HCT116 (cell line): ENCODE results near the gene LRRC4C. TPM values are rescaled to one million over a fixed set of nuclear protein-coding genes. Genes with fewer than 3 reads are reported as not detected.

Source experiments
- ATAC-seq: fragments of 200-7000 bp; cut with Tn5 transposase; 2 replicates; pipeline ENCODE4 v1.9.1; 2020; ENCODE audit warnings: mild to moderate bottlenecking, moderate library complexity
- BruUV-seq: library from RNA; stranded (reverse); fragments of 400-500 nt; replicated peaks from 2 replicates; lab custom pipeline; 2021; lab: Mats Ljungman, UMichigan
- CTCF ChIA-PET: fragments of 300-600 bp; sonication (Branson Sonifier 250); formaldehyde crosslinking; loops from one replicate; lab custom pipeline; 2021; ENCODE audit warnings: antibody characterized with exemption; lab: Charles Lee
- POLR2A ChIA-PET: fragments of 300-600, 350-600 bp; sonication (Branson Sonifier 250); formaldehyde crosslinking; loops from one replicate; lab custom pipeline; 2021; ENCODE audit warnings: antibody characterized with exemption; lab: Charles Lee
- RAD21 ChIA-PET, 2 experiments: fragments of 300-600 bp; sonication (Branson Sonifier 250); formaldehyde crosslinking; loops; one replicate each; lab custom pipeline; 2023; ENCODE audit warnings: low total read pairs in 2 of 2; ENCODE audit not compliant: uncharacterized antibody in 2 of 2, unreplicated experiment in 2 of 2, low non-redundant PET in 1 of 2; lab: Charles Lee
- DNase-seq: peaks from one replicate; pipeline ENCODE4 v3.0.0-alpha.2; 2010; ENCODE audit warnings: low read depth, low spot score
- H2AFZ ChIP-seq: fragments of 200-600 bp; shearing (Covaris generic), sonication (generic); 2 replicates; pipeline ENCODE4 v1.6.1; 2017; ENCODE audit warnings: low read depth, mixed run types, mixed read lengths, antibody characterized with exemption, low read length; ENCODE audit not compliant: poor library complexity, severe bottlenecking
- H3K27ac ChIP-seq: 2 replicates; pipeline ENCODE4 v1.5.1; 2012; ENCODE audit warnings: low read depth, low read length
- H3K27me3 ChIP-seq: fragments of 200-600 bp; sonication (generic); 2 replicates; pipeline ENCODE4 v1.6.1; 2016; ENCODE audit warnings: mixed run types, low read length, mixed read lengths; ENCODE audit not compliant: insufficient read depth
- H3K36me3 ChIP-seq, 2 experiments: fragments of 200-500 bp in 1 of 2; fragments of 200-600 bp in 1 of 2; sonication (Bioruptor generic) in 1 of 2; sonication (generic) in 1 of 2; 2 replicates each; pipeline versions ENCODE4 v1.5.1 to v1.6.1; 2014 to 2016; ENCODE audit warnings: low read length in 2 of 2, inconsistent platforms in 1 of 2, mixed read lengths in 1 of 2, mixed run types in 1 of 2; ENCODE audit not compliant: insufficient read depth in 2 of 2, control insufficient read depth in 1 of 2
- H3K4me1 ChIP-seq, 2 experiments: fragments of 200-600 bp in 1 of 2; sonication (generic) in 1 of 2; 2 replicates each; pipeline versions ENCODE4 v1.5.1 to v1.6.1; 2012 to 2017; ENCODE audit warnings: low read length in 2 of 2, inconsistent platforms in 1 of 2, mild to moderate bottlenecking in 1 of 2, mixed read lengths in 1 of 2, mixed run types in 1 of 2, moderate library complexity in 1 of 2; ENCODE audit not compliant: insufficient read depth in 2 of 2, control insufficient read depth in 1 of 2
- H3K4me2 ChIP-seq: fragments of 200-600 bp; sonication (generic); 2 replicates; pipeline ENCODE4 v1.6.1; 2017; ENCODE audit warnings: mixed run types, low read length, mixed read lengths
- H3K4me3 ChIP-seq, 2 experiments: fragments of 200-600 bp in 1 of 2; sonication (generic) in 1 of 2; replicated peaks in 1 of 2; 2 replicates each; pipeline ENCODE4 v1.5.1; 2011 to 2016; ENCODE audit warnings: low read length in 2 of 2, control low read depth in 1 of 2, low read depth in 1 of 2, mild to moderate bottlenecking in 1 of 2, mixed read lengths in 1 of 2, mixed run types in 1 of 2
- H3K79me2 ChIP-seq: fragments of 200-600 bp; sonication (generic); 2 replicates; pipeline ENCODE4 v1.6.1; 2017; ENCODE audit warnings: mild to moderate bottlenecking, mixed run types, low read length, moderate library complexity, mixed read lengths; ENCODE audit not compliant: insufficient read depth
- H3K9ac ChIP-seq: fragments of 200-600 bp; sonication (generic); 2 replicates; pipeline ENCODE4 v1.6.1; 2016; ENCODE audit warnings: low read length, mixed read lengths
- H3K9me2 ChIP-seq: fragments of 200-600 bp; sonication (generic), shearing (Covaris generic); 2 replicates; pipeline ENCODE4 v1.6.1; 2017; ENCODE audit warnings: mixed run types, mild to moderate bottlenecking, moderate library complexity; ENCODE audit not compliant: insufficient read depth
- H3K9me3 ChIP-seq, 2 experiments: fragments of 200-500 bp in 1 of 2; fragments of 200-600 bp in 1 of 2; sonication (Bioruptor generic) in 1 of 2; sonication (generic) in 1 of 2; 2 replicates each; pipeline ENCODE4 v1.6.1; 2014 to 2017; ENCODE audit warnings: low read length in 2 of 2, mixed read lengths in 2 of 2, inconsistent platforms in 1 of 2, low read depth in 1 of 2, mild to moderate bottlenecking in 1 of 2, mixed run types in 1 of 2, moderate library complexity in 1 of 2; ENCODE audit not compliant: control insufficient read depth in 1 of 2, insufficient read depth in 1 of 2
- H4K20me1 ChIP-seq: fragments of 200-600 bp; sonication (generic), shearing (Covaris generic); 2 replicates; pipeline ENCODE4 v1.6.1; 2017; ENCODE audit warnings: mixed run types, mild to moderate bottlenecking, moderate library complexity; ENCODE audit not compliant: insufficient read depth
- CBX3 ChIP-seq: IDR thresholded peaks from 2 replicates; pipeline ENCODE4 v1.6.1; 2012; ENCODE audit warnings: low read depth
- ELF1 ChIP-seq: IDR thresholded peaks from 2 replicates; pipeline ENCODE4 v1.6.1; 2012; ENCODE audit warnings: low read depth, borderline replicate concordance
- EZH2 ChIP-seq: fragments of 200-600 bp; sonication (generic); IDR thresholded peaks from 2 replicates; pipeline ENCODE4 v1.6.1; 2017; ENCODE audit warnings: antibody characterized with exemption, mixed run types
- FOSL1 ChIP-seq: IDR thresholded peaks from 2 replicates; pipeline ENCODE4 v1.6.1; 2012; ENCODE audit warnings: low read depth
- JUND ChIP-seq: IDR thresholded peaks from 2 replicates; pipeline ENCODE4 v1.6.1; 2012
- POLR2A ChIP-seq: IDR thresholded peaks from 2 replicates; pipeline ENCODE4 v1.7.0; 2011; ENCODE audit warnings: borderline replicate concordance; ENCODE audit not compliant: insufficient read depth, insufficient read length; ENCODE audit errors: extremely low read depth
- POLR2AphosphoS5 ChIP-seq: IDR thresholded peaks from 2 replicates; pipeline ENCODE4 v1.6.1; 2011; ENCODE audit warnings: mild to moderate bottlenecking, low read depth, low read length, moderate library complexity
- REST ChIP-seq: IDR thresholded peaks from 2 replicates; pipeline ENCODE4 v1.6.1; 2012; ENCODE audit warnings: low read depth
- SP1 ChIP-seq: IDR thresholded peaks from 2 replicates; pipeline ENCODE4 v1.6.1; 2012; ENCODE audit warnings: low read depth
- YY1 ChIP-seq: IDR thresholded peaks from 2 replicates; pipeline ENCODE4 v1.6.1; 2011; ENCODE audit warnings: low read length, low read depth, moderate library complexity, mild to moderate bottlenecking; ENCODE audit not compliant: insufficient replicate concordance; ENCODE audit errors: extremely low read depth
- ZFX ChIP-seq: fragments of 450-650 bp; IDR thresholded peaks from 2 replicates; pipeline ENCODE4 v1.6.1; 2017
- intact Hi-C: fragments of 100-400 bp; cut with micrococcal nuclease; formaldehyde crosslinking; loops from 2 replicates; pipeline ENCODE4 v1.10.0; 2022
- total RNA-seq: library from RNA; stranded (reverse); gene quantifications from one replicate; pipeline ENCODE4 v1.2.1, GENCODE V29; 2021; ENCODE audit not compliant: unreplicated experiment
- TF ChIP-seq, protein P1 (sequence below): IDR thresholded peaks from 2 replicates; pipeline ENCODE4 v1.6.1; 2011; ENCODE audit warnings: mild to moderate bottlenecking, low read length, moderate library complexity; ENCODE audit not compliant: insufficient replicate concordance; ENCODE audit errors: extremely low read depth

LRRC4C gene
- total RNA-seq, 1 experiment from 2014 or later: not detected

DNA sequence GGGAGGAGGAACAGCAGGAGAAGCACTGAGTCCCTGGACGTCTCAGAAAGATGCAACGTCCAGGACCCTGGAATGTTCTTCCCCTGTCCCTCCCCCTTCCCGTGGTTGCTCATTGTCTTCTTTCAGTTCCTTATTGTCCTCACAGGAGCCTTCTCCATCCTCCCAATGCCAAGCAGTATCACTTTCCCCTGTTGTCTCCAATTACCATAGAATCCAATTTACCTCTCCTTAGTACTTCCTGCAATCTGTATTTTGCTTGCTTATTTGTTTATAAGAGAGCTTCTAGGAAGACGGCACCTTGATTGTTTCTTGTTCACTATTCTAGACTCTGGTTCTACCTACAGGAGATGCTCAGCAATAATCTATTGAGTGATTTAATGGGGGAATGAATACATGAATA is 1273.7 kb downstream of the LRRC4C start:
- Histone ChIP-seq H3K27ac (no peak overlapping the region), H3K9me2 (no peaks in the 10 kb centered on the region), H3K4me1 (no peaks in the 10 kb centered on the region), H3K4me2 (no peak overlapping the region), H3K36me3 (no peaks in the 10 kb centered on the region), H3K79me2 (no peaks in the 10 kb centered on the region), H3K9ac (no peak overlapping the region), H3K4me3 (no peak overlapping the region), H3K27me3 (no peaks in the 10 kb centered on the region), H3K9me3 (peaks cover 22 to 32% of the 10 kb centered on the region in 2 experiments; a peak in 2 of 4 replicates), H4K20me1 (no peaks in the 10 kb centered on the region), H2AFZ (no peak overlapping the region)
- BruUV-seq: no TSS peak
- ChIA-PET RAD21 (no interaction called here), CTCF (no interaction called here), POLR2A (no interaction called here)
- DNase-seq (no peak), ATAC-seq (no peak)
- intact Hi-C loops: no loop called here
- TF ChIP-seq YY1: no peak
- TF ChIP-seq JUND: no peak
- TF ChIP-seq SP1: no peak
- no peak for TF ChIP-seq EZH2
- TF ChIP-seq ZFX: no peak
- TF ChIP-seq FOSL1: no peak
- TF ChIP-seq POLR2AphosphoS5: no peak
- TF ChIP-seq CBX3: no peak
- TF ChIP-seq, protein P1, sequence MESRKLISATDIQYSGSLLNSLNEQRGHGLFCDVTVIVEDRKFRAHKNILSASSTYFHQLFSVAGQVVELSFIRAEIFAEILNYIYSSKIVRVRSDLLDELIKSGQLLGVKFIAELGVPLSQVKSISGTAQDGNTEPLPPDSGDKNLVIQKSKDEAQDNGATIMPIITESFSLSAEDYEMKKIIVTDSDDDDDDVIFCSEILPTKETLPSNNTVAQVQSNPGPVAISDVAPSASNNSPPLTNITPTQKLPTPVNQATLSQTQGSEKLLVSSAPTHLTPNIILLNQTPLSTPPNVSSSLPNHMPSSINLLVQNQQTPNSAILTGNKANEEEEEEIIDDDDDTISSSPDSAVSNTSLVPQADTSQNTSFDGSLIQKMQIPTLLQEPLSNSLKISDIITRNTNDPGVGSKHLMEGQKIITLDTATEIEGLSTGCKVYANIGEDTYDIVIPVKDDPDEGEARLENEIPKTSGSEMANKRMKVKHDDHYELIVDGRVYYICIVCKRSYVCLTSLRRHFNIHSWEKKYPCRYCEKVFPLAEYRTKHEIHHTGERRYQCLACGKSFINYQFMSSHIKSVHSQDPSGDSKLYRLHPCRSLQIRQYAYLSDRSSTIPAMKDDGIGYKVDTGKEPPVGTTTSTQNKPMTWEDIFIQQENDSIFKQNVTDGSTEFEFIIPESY: no peak
- no peak for TF ChIP-seq REST
- no peak for TF ChIP-seq ELF1
- no peak for TF ChIP-seq POLR2A
